Hepatic stellate cell (primary cell): Measurements from ENCODE around the gene CHST15.

Experiments used
- DNase-seq: peaks from one replicate; pipeline ENCODE4 v3.0.0; 2011; ENCODE audit warnings: low spot score

Gene CHST15

GRCh38 chr10:124066126-124066700 lies 27.2 kb downstream of the CHST15 start:
- DNase-seq: no peak

DNA sequence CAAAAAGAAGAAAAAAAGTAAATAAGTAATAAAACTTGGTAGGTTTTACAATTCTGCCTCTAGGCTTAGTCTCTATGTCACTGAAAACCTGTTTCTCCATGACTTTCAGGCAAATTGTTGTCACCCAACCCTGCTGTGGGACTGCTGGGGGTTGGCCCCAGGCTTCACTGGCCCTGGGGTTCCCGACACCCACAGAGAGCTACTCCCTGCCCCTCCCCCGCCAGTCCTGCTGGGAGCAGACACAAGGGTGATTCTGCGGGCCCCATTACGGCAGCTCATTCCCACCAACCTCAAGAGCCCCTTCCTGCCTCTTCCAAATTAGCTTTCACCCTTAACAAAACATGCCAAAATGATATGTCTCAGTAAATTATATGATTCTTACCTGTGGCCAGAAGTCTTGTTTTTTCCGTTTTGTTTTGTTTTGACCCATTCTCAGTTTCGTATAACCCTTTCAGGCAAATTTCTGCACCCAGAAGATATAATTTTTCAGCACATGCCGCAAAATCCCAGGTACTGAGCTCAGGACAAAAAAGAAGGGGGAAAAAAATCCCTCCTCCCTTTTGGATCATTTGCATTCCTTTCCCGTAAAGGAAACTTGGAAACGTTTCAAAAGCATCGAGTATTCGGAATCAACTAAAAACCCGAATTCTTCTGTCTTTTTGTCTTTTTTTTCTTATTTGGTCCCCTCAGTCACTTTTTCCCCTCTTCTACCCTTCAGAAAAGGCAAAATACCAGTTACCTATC lies 27.8 kb downstream of the CHST15 start:
- DNase-seq: no peak

- no peak for DNase-seq
These were observed 28.7 kb downstream of the CHST15 start for GRCh38 chr10:124064676-124065075.

GRCh38 chr10:124063750-124064603 lies 29.4 kb downstream of the CHST15 start:
- peak; percentile 38 for DNase-seq

- DNase-seq: no peak
These were observed 31.0 kb downstream of the CHST15 start for GRCh38 chr10:124062390-124062789.

DNA sequence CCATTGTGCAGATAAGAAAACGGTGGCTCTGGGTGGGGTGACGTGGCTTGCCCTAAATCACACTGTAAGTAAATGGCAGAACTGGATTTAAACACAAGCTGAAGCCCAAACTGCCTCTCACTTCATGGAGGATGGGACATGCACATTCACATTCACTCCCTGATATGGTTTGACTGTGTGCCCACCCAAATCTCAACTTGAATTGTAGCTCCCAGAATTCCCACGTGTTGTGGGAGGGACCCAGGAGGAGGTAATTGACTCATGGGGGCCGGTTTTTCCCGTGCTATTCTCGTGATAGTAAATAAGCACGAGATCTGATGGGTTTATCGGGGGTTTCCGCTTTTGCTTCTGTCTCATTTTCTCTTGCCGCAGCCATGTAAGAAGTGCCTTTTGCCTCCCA lies 32.4 kb downstream of the CHST15 start:
- no peak for DNase-seq

DNA sequence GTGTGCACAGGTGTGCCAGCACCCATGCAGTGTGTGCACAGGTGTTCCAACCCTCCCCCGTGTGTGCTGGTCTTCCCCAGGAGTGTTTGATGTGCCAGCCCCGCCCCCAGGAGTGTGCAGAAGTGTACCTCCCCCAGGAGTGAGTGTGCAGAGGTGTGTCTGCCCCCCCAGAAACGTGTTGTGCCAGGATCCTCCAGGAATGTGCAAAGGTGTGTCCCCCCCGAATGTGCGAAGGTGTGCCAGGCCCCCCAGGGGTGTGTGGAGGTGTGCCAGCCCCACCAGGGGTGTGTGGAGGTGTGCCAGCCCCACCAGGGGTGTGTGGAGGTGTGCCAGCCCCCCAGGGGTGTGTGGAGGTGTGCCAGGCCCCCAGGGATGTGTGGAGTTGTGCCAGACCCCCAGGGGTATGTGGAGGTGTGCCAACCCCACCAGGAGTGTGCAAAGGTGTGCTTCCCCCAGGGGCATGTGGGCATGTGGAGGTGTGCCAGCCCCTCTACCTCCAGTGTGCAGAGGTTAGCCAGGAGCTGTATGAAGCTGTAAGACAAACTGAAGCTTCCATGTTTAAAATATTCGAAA lies 33.2 kb downstream of the CHST15 start:
- DNase-seq: no peak

GRCh38 chr10:124059551-124059950 lies 33.8 kb downstream of the CHST15 start:
- no peak for DNase-seq

DNA sequence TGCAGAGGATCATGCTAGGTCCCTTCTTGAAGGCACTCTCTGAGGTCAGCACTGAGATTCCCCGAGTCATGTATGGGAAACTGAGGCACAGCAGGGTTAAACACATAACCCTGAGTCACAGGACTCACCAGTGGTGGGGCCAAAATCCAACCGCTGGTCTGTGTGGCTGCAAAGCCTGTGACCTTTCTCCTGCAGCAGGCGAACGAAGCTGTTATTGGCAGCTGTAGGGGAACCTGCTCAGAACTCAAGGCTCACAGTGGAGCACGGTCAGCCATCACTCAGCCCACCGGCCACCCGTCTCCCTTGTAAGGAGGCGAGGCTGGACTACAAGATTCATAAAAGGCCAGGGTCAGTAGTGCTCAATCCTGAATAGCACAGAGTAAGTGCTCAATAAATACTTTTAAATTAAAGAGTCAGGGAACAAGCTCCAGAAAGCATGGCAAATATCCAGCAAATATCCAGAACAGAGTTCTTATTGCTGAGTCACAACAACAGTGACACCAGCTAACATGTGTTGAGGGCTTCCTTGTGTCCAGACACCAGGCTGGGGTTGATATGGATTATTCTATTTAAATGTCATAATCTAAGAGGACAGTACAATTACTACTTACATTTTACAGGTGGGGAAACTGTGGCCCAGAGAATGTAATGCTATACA lies 34.9 kb downstream of the CHST15 start:
- no peak for DNase-seq

DNA sequence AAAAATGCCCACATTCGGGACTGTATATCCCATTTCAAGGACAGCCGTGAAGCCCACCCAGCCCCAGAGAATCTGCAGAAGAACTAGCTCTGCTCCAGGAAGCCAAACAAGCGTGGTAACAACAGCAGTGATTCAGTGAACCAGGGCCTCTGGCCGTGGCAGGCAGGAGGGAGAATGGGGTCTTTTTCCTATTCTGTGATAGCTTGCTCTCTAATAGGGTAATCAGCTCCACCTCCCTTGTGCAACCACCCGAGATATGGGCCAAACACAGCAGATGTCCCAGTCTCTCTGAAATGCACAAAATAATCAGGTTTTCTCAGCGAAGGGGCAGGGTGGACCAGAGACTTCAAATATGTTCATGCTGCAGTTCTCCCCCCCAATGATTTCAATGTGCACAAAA lies 35.8 kb downstream of the CHST15 start:
- no peak for DNase-seq

- DNase-seq: no peak
These were observed 36.9 kb downstream of the CHST15 start for GRCh38 chr10:124056337-124056980.

DNA sequence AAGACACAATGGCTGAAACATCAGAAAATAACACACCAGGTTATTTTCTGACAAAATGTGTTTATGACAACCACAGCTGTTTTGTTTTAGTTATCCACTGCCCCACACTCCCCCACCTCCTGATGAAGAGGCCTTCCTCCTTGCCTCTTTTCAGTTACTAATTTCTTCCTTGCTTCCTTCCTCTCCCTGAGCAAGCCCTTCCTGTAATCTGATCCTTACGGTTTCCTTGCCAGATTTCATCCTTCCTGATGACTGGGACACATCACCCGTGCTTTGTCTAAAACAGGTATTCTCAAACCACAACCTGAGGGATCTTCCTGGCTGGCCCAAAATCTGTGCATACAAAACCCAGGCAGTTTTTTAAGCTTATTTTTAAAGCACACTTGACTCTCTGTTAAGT lies 39.4 kb downstream of the CHST15 start:
- DNase-seq: no peak

- DNase-seq: no peak
These were observed 40.8 kb downstream of the CHST15 start for GRCh38 chr10:124052561-124052960.

GRCh38 chr10:124050021-124051015 lies 43.1 kb downstream of the CHST15 start:
- DNase-seq: no peak

- no peak for DNase-seq
These were observed 43.9 kb downstream of the CHST15 start for GRCh38 chr10:124049484-124049883.

DNA sequence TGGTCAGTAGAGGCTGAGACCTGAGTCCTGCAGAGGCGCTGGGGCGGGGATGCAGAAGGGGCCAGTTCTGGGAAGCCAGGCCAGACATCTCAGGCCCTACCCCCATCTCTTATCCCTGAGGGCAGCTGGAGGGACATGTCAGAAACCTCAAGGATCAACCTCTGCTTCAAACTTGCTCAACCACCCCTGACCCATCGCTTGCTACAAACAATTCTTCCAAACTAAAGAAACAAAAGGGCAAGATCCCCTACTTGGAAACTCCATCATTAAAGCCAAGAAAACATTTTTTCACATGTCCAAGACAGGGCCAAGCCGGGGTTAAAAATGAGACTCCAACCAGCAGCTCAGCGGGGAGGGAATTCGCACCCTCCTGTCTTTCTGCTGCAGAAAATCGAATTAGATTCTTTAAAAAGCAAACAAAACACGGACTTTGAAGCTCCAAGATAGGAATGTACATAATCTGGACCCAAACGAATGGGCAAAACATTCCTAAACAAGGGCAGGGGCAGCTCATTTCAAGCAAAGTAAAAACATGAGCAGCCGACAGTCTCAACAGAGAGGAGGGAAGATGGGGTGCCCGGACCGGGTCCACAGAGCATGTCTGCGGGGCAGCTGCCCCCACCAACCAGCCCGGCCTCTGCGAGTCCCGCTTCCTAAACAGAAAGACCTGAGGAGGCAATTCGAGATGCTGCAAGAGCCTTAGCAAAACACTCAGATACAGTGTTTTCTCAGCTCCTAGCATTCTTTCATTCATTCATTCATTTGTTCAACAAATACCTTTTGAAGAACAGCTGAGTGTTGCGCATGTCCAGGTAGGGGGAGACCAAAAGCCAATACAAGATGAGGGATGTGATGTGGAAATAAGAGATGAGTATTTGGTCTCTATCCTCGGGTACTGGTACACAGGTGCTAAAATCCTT lies 44.8 kb downstream of the CHST15 start:
- DNase-seq: no peak

- DNase-seq: no peak
These were observed 45.8 kb downstream of the CHST15 start for GRCh38 chr10:124047427-124048152.

DNA sequence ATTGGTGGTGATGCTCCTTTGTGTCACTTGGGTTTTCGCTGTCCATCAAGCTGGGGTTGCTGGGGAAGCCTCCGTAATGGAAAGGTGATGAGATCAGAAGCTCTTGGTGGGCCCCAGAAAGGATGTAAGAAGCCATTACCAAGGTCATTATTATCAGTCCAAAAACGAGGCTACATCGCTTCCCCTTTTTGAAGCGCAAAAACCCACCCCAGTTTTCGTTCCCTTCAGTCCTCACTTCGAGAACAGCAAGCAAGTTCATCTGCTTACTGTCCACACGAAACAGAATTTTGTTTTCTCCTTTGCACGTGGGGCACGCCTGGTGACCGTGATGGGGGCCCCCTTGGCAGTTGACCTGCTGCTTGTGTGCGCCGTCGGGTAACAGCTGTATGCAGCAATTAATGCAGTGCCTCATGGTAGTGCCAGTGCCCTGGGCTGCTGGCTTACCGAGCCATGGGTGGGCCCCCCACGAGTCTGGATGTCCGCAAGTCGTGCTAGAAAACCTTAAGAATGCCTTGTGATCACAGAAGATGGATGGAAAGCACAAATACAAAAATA lies 47.5 kb downstream of the CHST15 start:
- DNase-seq: no peak
